Sigmoid colon (tissue), 7 donors: ENCODE results near the gene ANXA9. TPM values are rescaled to one million over a fixed set of nuclear protein-coding genes. Genes with fewer than 3 reads are reported as not detected.
A peak's percentile ranks its signal among the peaks of the same experiment; 100 is the strongest.

Source experiments
- DNase-seq: peaks from one replicate; pipeline ENCODE4 v3.0.0-alpha.2; 2019
- H3K27ac ChIP-seq, 4 donors: fragments of 200-600 bp; sonication (generic); one replicate each; pipeline ENCODE4 v1.5.1; 2016 to 2019; ENCODE audit warnings: mild to moderate bottlenecking in 1 of 4
- H3K27me3 ChIP-seq, 3 donors: fragments of 200-600 bp; sonication (generic); one replicate each; pipeline ENCODE4 v1.5.1; 2019; ENCODE audit warnings: mild to moderate bottlenecking in 1 of 3
- H3K36me3 ChIP-seq, 4 donors: fragments of 200-600 bp; sonication (generic); one replicate each; pipeline ENCODE4 v1.5.1; 2016 to 2019
- H3K4me1 ChIP-seq, 4 donors: fragments of 200-600 bp; sonication (generic); one replicate each; pipeline ENCODE4 v1.5.1; 2017 to 2019
- H3K4me3 ChIP-seq, 4 donors: fragments of 200-600 bp; sonication (generic); one replicate each; pipeline ENCODE4 v1.5.1; 2017 to 2019; ENCODE audit warnings: mild to moderate bottlenecking in 2 of 4, moderate library complexity in 1 of 4
- H3K9me3 ChIP-seq, 4 donors: fragments of 200-600 bp in 3 of 4; sonication (generic) in 3 of 4; one replicate each; pipeline versions ENCODE4 v1.5.1 to v1.6.1; 2013 to 2019
- EP300 ChIP-seq, 4 donors: sonication (generic); formaldehyde crosslinking; IDR thresholded peaks; one replicate each; pipeline ENCODE4 v1.6.1; 2017; ENCODE audit warnings: antibody characterized with exemption in 4 of 4
- POLR2A ChIP-seq, 2 donors: fragments of 450-650 bp; IDR thresholded peaks; one replicate each; pipeline ENCODE4 v1.6.1; 2016; ENCODE audit warnings: antibody characterized with exemption in 2 of 2, mild to moderate bottlenecking in 2 of 2, moderate library complexity in 2 of 2
- POLR2AphosphoS5 ChIP-seq, 4 donors: sonication (generic); formaldehyde crosslinking; IDR thresholded peaks; one replicate each; pipeline ENCODE4 v1.6.1; 2017; ENCODE audit warnings: antibody characterized with exemption in 4 of 4
- WGBS, 2 donors: extraction: QIAGEN DNeasy Blood & Tissue Kit; methylation state at CpG; one replicate each; pipeline ENCODE4 v1.1.7; 2013; 5-methylcytosine and 5-hydroxymethylcytosine counted together
- intact Hi-C: fragments of 100-400 bp; cut with DNase I; formaldehyde crosslinking; loops from one replicate; pipeline ENCODE4 v1.15.1; 2023
- polyA plus RNA-seq, 3 donors: library from polyadenylated mRNA; stranded (reverse); fragments of 200-250 nt; gene quantifications; one replicate each; pipeline ENCODE4 v1.2.3, GENCODE V29; 2013
- total RNA-seq, 4 donors: library from RNA; depleted of rRNA; stranded (reverse); fragments of >200 nt; gene quantifications; one replicate each; pipeline ENCODE4 v1.1.0, GENCODE V29; 2016
- TF ChIP-seq, protein P1 (sequence below), 4 experiments: fragments of 450-650 bp in 3 of 4; fragments of 200-600 bp in 1 of 4; IDR thresholded peaks; one replicate each; pipeline ENCODE4 v1.5.1; 2016 to 2019; ENCODE audit warnings: antibody characterized with exemption in 4 of 4, mild to moderate bottlenecking in 3 of 4, moderate library complexity in 2 of 4
- donor health status: healthy with polysubstance abuse.
- donor health status: Bipolar disorder and iron deficiency.
- donor health status: healthy.

The ANXA9 gene
- total and polyA plus RNA-seq, 7 donors = 0.36 to 0.60 (median 0.45) TPM; not detected in 4

- Histone ChIP-seq H3K36me3 (no peaks in the 10 kb centered on the region), H3K4me1 (peaks cover 0 to 66% (median 58%) of the 10 kb centered on the region in 4 donors)
These were observed 7.3 kb upstream of the ANXA9 start, which contains the start of gene CERS2 for GRCh38 chr1:150974580-150975478. CERS2 (minus strand) TSS chr1:150974835; CDS start chr1:150969090, 5,745 bp downstream.

GRCh38 chr1:150976401-150976821, 5.7 kb upstream of the ANXA9 start:
- 94% methylated on average over 9 of the region's 9 CpGs for WGBS, 2 donors
- no peaks in the 10 kb centered on the region for H3K9me3 ChIP-seq
- H3K27ac ChIP-seq = peak overlapping the region; percentile 62 to 97 (median 79)
- peaks cover 0 to 53% (median 47%) of the 10 kb centered on the region in 4 donors for H3K4me1 ChIP-seq
- no peak for DNase-seq
- H3K36me3 ChIP-seq = no peaks in the 10 kb centered on the region
- no peak for TF ChIP-seq EP300 (IDR thresholded peaks at IDR 0.05)
- TF ChIP-seq, protein P1, sequence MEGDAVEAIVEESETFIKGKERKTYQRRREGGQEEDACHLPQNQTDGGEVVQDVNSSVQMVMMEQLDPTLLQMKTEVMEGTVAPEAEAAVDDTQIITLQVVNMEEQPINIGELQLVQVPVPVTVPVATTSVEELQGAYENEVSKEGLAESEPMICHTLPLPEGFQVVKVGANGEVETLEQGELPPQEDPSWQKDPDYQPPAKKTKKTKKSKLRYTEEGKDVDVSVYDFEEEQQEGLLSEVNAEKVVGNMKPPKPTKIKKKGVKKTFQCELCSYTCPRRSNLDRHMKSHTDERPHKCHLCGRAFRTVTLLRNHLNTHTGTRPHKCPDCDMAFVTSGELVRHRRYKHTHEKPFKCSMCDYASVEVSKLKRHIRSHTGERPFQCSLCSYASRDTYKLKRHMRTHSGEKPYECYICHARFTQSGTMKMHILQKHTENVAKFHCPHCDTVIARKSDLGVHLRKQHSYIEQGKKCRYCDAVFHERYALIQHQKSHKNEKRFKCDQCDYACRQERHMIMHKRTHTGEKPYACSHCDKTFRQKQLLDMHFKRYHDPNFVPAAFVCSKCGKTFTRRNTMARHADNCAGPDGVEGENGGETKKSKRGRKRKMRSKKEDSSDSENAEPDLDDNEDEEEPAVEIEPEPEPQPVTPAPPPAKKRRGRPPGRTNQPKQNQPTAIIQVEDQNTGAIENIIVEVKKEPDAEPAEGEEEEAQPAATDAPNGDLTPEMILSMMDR (IDR thresholded peaks at IDR 0.05) = no peak
- TF ChIP-seq POLR2A (IDR thresholded peaks at IDR 0.05) = no peak
- no peak for TF ChIP-seq POLR2AphosphoS5 (IDR thresholded peaks at IDR 0.05)
- H3K27me3 ChIP-seq = no peaks in the 10 kb centered on the region
- intact Hi-C loops = loop anchor here (5.0 kb wide), 2 partner anchors 71 to 99 kb away; partner anchors contain the start of genes ARNT and C1orf56
- H3K4me3 ChIP-seq = no peak overlapping the region

More at GRCh38 chr1:150974580-150975478, 7.3 kb upstream of the ANXA9 start, which contains the start of gene CERS2:
- Histone ChIP-seq H3K9me3 (no peaks in the 10 kb centered on the region), H3K27ac (peak within 1 kb of the TSS; percentile 93 to 99 (median 96)), H3K27me3 (no peaks in the 10 kb centered on the region), H3K4me3 (peak within 1 kb of the TSS; percentile 76 to 91 (median 81))
- DNase-seq = peak; percentile 91
- WGBS, 2 donors = 7 to 11% methylated on average over 106 of the region's 106 CpGs
- intact Hi-C loops = loop anchor here (1.0 to 5.0 kb wide), 5 partner anchors 31 to 414 kb away; partner anchors contain the start of genes ARNT, C1orf56, MINDY1 and SETDB1
- no peak for TF ChIP-seq POLR2A (IDR thresholded peaks at IDR 0.05)
- TF ChIP-seq POLR2AphosphoS5 (IDR thresholded peaks at IDR 0.05) = peak in 3 of 4 donors; percentile 14 to 55 (median 44)

DNA sequence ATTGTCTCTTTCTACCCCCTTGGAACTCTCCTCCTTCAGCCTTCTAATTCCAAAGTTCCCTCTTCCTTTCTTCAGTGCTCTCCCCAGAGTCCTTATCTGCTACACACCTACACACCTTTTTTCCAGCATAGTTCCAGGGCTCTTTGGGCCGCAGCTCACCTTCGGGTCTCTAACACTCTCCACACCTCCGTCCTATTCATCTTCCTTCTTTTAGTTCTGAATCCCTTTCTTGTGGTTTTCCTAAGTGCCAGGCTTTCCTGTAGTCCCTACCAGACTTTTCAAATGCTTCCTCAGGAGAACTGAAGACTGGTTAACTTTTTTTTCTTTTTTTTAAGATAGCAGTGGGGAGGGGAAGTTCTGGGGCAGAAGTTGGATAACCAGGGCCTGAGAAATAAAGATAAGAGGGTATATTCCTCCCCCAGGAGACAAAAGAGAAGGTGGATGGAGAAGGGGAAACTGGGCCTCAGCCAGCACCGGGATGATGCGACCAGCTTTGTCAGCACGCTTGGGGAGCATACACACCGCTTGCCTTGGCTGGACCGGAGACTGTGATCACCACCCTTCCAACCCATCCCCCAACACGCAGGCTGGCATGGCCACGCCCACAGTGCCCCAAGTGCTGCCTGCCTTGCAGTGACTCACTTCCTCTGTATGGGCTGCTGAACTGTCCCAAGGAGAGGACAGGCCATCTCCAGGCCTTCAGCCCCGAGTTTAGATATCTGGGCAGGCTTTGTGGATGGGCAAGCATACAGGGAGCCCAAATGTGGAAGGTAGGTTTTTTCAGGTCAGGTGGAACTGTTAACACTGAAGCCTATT, 5.0 kb upstream of the ANXA9 start:
- intact Hi-C loops = loop anchor here (5.0 kb wide), 2 partner anchors 70 to 100 kb away; partner anchors contain the start of genes ARNT and C1orf56
- peak in 3 of 4 donors; percentile 53 to 65 (median 55) for TF ChIP-seq POLR2AphosphoS5 (IDR thresholded peaks at IDR 0.05)
- no peak for TF ChIP-seq POLR2A (IDR thresholded peaks at IDR 0.05)
- H3K4me3 ChIP-seq = no peak overlapping the region
- H3K9me3 ChIP-seq = no peaks in the 10 kb centered on the region
- H3K27me3 ChIP-seq = no peaks in the 10 kb centered on the region
- H3K36me3 ChIP-seq = no peaks in the 10 kb centered on the region
- H3K27ac ChIP-seq = peak overlapping the region; percentile 62 to 97 (median 79)
- WGBS, 2 donors = 26 to 36% methylated on average over 11 of the region's 11 CpGs
- peaks cover 0 to 46% (median 40%) of the 10 kb centered on the region in 4 donors for H3K4me1 ChIP-seq
- peak; percentile 92 for DNase-seq

DNA sequence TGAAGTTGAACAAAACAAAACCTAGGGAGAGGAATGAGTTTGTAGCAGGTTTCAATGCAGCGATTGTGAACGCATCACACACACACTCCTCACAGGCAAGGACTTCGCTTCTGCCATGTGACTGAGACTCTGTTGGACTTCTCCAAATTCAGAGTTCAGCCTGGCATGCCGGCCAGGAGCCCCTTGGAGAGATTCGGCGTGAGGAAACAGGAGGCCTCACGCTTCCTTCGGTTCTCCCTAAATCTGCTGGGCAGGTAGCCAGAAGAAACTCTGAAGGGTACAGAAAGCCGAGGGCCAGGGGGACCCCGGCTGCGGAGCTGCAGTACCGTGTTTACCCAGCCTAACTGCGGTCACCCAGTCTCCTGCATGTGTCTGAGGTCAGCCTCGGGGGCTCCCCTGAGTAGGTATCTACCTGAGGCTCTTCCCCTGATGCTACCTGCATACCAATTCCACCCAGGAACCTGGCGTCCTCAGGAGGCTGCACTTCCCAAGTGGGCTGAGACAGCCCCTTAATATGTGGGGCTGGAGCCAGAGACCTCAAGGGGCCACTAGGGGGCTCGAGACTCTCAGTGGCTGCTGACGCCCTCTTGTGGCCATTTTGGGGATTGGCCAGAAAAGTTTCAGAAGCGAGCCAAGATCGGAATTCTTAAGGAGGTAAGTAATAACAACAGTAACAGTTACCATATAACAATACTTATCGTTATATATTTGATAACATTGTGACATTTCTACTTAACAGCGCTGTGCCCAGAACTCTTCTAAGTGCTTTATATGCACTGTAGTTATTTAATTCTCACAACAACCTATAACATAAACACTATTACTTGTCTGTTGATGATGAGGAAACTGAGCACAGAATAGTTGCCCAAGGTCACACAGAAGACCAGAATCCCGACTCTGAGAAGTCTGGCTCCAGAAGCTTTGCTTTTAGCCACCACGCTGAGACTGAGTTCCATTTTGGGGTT, 2.7 kb upstream of the ANXA9 start:
- TF ChIP-seq, protein P1 (IDR thresholded peaks at IDR 0.05) = peak; percentile 97 to 100 (median 98)
- TF ChIP-seq POLR2AphosphoS5 (IDR thresholded peaks at IDR 0.05) (peak in 2 of 4 donors; percentile 56), POLR2A (IDR thresholded peaks at IDR 0.05) (no peak)
- Histone ChIP-seq H3K36me3 (no peaks in the 10 kb centered on the region), H3K27me3 (no peaks in the 10 kb centered on the region), H3K4me1 (peaks cover 0 to 32% (median 22%) of the 10 kb centered on the region in 4 donors), H3K4me3 (peak overlapping the region in 1 of 4 donors; percentile 34), H3K27ac (peak overlapping the region; percentile 53 to 97 (median 80)), H3K9me3 (no peaks in the 10 kb centered on the region)
- intact Hi-C loops = loop anchor here (5.0 kb wide), 2 partner anchors 68 to 102 kb away; partner anchors contain the start of genes ARNT and C1orf56
- 20 to 30% methylated on average over 23 of the region's 23 CpGs for WGBS, 2 donors
- peak; percentile 93 for DNase-seq
